Epidermal melanocyte (primary cell): ENCODE measurements around the gene ADCY7.

Experiments
- DNase-seq: peaks from one replicate; pipeline ENCODE4 v3.0.0; 2011; ENCODE audit warnings: low spot score; ENCODE audit not compliant: insufficient read length

ADCY7 gene

DNA sequence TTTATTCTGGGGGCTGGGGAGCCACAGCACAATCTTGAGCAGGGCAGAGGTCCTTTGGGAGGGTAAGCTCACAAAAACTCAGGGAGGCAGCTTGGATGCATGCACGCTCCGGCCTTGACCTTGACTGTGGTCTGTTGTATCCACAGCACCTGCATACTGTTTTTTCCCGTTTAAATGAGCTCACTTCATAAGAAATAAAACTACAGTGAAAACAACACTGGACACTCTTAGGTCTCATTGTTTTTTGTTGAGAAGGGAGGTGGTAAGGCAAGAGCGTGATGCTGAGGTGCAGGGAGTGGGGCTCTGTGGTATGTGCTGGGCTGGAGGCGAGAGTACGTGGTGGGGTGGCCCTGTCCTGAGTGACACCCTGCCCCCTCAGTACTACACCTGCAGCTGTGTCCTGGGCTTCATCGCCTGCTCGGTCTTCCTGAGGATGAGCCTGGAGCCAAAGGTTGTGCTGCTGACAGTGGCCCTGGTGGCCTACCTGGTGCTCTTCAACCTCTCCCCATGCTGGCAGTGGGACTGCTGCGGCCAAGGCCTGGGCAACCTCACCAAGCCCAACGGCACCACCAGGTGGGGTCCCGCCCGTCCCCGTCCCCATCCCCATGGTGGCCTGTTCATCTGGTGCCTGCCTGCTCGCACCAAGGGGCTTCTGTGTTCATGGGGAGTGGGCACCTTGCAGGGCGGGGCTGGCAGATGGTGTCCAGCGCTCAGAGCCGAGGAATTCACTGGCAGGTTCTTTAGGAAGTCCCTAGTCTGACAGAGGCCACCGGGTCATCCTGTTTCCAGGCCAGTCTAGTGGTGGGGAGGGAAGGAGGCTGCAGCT, 44.2 kb downstream of the ADCY7 start:
- DNase-seq = no peak

GRCh38 chr16:50311134-50311528, 44.8 kb downstream of the ADCY7 start:
- no peak for DNase-seq

DNA sequence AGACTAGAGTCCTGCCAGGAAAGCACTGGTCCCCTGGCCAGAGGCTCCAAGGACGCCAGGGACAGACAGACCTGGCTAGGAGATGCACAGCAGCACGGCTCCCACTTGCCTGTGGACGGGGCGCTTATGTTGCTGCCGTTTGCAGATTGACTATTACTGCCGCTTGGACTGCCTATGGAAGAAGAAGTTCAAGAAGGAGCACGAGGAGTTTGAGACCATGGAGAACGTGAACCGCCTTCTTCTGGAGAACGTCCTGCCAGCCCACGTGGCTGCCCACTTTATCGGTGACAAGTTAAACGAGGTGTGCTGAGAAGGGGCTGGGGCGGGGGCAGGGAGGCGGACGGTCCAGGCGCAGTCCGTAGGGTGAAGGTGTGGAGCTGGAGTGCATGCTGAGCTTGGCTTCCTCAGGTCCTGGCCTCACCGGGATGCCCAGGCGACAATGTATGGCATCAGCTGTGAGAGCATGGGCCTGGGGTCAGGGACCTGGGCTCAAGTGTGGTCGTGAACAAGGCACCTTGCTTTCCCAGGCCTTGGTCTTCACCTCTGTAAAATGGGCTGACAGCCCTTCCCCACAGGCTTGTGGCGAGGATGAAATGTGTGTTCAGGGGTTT, 45.6 kb downstream of the ADCY7 start:
- DNase-seq = no peak

DNA sequence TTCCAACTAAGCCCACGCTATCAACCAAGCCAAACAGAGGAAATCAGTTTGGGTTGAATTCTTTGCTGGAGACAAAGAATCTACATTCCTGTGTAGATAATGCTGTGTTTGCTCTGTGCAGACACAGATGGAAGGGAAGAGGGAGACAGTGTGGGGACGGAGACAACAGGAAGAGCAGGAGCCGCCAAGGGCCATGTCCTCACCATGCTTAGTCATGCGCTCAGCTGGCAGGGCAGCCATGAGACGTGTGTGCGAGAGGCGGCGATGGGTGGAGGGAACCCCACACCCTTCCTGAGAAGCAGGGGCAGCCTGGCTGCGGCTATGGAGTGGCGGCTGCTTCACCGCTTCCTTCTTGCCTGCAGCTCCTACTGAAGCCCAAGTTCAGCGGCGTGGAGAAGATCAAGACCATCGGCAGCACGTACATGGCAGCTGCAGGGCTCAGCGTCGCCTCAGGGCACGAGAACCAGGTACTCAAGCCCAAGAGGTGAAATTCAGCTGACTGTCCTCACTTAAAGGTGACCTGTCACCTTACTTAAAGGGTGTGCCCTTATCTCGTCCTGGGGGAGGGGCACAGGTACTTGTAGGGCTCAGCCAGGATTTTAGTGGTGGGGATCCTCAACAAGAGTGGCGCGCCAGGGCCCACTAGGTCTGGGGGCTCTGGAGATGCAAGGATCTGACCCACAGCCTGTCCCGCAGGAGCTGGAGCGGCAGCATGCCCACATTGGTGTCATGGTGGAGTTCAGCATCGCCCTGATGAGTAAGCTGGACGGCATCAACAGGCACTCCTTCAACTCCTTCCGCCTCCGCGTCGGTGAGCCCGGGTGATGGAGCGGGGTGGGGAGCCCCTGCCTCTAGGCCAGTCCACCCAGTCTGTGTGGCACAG, 47.5 kb downstream of the ADCY7 start:
- no peak for DNase-seq

GRCh38 chr16:50314665-50315064, 48.3 kb downstream of the ADCY7 start:
- DNase-seq = no peak

GRCh38 chr16:50315346-50315997, 49.1 kb downstream of the ADCY7 start:
- no peak for DNase-seq

- DNase-seq = no peak
Measured at GRCh38 chr16:50316102-50316847, 49.9 kb downstream of the ADCY7 start.

DNA sequence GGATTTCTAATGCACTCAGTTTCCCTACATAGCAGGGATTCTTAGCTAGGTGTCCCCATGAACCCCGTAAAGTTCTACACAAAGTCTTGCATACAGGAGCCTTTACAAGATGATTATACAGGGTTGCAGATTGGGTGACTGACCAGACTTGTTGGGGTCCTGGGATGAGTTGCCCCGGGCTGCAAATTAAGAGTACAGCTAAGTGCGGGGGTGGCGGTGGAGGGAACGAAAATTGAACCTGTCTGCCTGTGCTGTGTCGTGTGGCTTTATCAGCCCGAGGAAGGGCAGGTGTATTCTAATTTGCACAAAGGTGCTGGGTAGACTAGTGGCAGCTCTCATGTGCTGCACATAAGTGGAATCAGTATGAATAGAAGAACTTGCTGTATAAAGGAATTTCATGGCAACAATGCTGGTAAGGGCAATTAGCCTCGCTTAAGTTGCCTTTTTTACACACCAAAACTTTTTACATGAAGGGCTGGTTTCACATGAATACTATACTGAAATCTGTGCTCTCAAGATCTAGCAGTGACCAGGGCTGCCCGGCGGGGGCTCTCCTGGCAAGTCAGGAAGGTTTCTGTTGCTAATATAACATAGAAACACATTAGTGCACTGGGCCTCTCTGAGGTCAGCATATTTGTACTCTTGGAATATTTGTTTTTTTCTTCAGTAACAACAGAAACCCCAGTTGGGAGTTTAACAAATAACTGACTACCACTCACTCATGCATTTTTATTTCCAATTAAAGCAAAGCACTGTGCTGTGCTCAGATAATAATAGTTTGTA, 50.7 kb downstream of the ADCY7 start:
- no peak for DNase-seq

DNA sequence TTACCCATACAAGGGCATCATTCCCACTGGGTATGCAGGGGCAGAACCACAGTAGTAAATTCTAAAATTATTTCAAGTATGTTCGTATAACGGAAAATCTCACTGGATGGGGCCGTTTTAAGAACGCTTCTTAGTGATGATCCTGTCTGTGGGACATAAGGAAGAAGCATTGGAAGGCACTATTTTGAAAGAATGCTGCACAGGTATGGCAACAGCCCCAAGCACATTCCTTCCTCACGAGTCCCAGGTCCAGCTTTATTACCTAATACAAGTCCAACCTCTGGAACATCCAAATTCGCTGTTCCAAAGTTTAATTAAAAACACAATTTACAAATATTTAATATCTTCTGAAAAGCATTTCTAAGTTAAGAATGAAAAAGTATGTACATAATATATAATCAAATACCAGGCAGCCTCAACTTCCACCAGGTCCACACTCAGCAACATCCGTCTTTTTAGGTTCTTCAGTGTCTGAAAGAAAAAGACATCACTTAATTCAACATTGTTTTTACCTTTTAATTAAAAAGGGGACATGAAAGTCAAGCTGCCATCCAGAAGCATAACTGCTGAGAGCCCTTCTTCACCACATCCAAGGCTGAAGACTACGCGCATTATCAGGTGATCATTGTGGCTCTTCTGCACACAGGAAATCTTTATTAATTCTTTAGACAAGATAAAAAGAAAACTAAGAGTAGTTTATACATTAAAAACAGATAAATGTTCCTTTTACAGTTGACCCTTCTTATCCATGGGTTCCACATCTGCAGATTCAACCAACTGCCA, 52.6 kb downstream of the ADCY7 start:
- DNase-seq = no peak

DNA sequence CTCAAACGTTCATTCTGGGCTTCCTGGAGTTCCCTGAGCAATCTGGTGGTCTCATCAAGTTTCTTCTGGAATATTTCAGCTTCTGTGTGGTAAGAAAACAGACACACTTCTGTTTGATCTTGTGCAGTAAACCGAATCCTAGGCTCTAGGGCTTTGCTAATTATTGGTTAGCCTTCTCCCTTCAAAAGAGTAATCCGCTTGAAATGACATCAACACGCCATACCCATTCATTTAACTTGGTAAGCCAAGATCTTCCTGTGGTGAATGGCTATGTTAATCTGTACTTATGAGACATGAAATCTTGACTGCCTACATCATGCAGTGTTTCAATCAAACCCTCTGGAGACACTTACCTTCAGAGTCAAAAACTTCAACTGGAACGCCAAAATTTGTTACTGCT, 54.0 kb downstream of the ADCY7 start:
- no peak for DNase-seq

GRCh38 chr16:50322333-50322732, 56.0 kb downstream of the ADCY7 start:
- DNase-seq = no peak

- no peak for DNase-seq
Measured at GRCh38 chr16:50323335-50324011, 57.1 kb downstream of the ADCY7 start.

DNA sequence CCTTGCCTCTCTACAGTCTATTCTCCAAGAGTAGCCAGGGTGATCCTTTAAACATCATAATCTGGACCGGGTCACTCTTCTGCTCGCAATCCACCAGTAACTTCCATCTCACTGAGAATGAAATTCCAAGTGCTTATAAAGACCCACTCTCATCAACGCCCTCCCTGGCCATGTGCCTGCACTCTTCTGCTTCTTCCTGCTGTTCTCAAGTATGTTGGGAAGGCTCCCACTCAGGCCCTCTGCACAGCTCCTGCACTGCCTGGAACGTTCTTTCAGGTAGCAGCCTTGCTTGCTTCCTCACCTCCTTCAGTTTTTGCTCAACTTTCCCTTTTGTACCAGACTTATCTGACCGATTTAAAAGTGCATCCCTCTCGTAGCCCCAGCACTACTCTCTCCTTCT, 58.0 kb downstream of the ADCY7 start:
- no peak for DNase-seq

DNA sequence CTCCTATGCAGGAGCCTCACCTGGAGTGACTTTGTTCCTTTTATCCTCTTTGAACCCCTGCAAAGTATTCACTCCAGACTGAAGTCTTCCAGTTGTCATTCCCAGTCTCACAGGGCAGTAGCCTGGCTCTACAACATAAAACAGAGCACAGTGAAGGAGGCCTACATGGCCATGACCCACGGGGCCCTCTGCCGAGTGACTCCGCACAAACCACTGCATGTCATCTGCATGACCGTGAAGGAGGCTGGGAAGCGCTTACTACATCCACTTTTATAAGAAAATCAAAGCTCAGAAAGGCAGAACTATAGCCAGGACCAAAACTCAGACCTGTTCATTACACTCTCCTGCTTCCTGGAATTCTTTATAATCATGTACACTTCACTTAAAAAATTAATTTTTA, 59.9 kb downstream of the ADCY7 start:
- no peak for DNase-seq

DNA sequence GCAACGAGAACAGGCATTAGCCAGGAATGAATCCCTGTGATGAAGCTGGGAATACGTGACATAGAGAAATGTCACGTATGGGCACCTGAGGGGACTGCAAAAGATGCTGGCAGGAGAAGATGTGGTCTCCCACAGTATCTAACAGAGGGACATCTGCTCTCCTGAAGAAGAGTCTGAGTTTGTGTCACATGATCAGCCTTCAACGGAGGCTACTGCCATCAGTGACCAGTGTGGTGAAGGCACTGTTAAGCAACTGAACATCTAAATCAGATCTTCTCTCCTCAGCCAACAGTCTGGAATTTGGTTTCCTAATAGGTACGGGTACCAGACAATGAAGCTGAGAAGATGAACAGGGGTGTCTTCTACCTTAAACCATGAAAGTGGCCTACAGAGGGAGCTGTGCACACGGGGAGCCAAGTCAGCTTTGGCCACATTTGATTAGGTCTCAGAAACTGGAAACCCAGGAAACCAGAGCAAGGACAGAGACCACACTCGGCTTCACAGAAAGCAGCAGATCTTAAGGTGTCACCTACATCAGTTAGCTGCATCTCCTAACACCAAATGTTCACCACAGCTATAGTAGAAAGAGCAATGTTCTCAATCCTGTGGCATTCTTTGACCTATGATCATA, 60.6 kb downstream of the ADCY7 start:
- no peak for DNase-seq

GRCh38 chr16:50329446-50330189, 63.3 kb downstream of the ADCY7 start:
- no peak for DNase-seq

- no peak for DNase-seq
Measured at GRCh38 chr16:50331570-50331969, 65.2 kb downstream of the ADCY7 start.

DNA sequence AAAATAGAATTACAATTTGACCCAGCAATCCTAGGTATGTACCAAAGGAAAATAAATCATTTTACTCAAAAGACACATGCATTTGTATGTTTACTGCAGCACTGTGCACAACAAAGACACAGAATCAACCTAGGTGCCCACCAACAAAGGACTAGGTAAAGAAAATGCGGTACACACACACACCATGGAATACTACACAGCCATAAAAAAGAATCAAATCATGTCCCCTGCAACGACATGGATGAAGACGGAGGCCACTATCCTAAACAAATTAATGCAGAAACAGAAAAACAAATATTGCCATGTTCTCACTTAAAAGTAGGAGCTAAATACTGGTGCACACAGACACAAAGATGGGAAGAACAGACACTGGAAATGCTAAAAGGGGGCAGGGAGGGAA, 66.2 kb downstream of the ADCY7 start:
- no peak for DNase-seq
